ENCODE measurements around the gene RPS6KB1. TPM values are rescaled to one million over a fixed set of nuclear protein-coding genes. Genes with fewer than 3 reads are reported as not detected.
A peak's percentile ranks its signal among the peaks of the same experiment; 100 is the strongest.

RPS6KB1 gene
- total RNA-seq, 3 donors from 2014 or later: 40.3 to 62.3 (median 47.5) TPM

DNA sequence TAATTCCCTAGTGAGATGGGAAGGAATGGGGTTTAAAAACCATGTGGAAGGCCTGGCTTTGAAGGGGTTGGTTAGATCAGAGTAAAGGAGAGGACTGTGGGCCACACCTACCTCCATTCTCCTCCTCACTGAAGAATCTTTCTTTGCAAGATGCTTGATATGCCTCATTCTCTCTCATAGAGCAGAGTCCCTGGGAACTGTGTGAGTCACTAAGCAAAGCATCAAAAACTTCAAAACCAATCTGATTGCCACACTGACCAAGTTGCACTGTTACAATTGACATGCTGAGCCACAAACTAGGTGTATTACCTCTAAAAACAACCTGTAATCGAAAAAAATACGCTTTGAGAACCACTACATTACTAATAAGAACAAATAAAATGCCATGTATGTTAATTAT, 2.2 kb upstream of the RPS6KB1 start:
- intact Hi-C loops (cut with DNase I; ENCODE audit: low total_unique reads): loop anchor here (10.0 kb wide), 1 partner anchor 1604 kb away; no protein-coding TSS in a partner anchor
- TF ChIP-seq POLR2AphosphoS5 (IDR thresholded peaks at IDR 0.05) (no peak), CTCF (IDR thresholded peaks at IDR 0.05) (no peak), POLR2A (IDR thresholded peaks at IDR 0.05) (no peak)

DNA sequence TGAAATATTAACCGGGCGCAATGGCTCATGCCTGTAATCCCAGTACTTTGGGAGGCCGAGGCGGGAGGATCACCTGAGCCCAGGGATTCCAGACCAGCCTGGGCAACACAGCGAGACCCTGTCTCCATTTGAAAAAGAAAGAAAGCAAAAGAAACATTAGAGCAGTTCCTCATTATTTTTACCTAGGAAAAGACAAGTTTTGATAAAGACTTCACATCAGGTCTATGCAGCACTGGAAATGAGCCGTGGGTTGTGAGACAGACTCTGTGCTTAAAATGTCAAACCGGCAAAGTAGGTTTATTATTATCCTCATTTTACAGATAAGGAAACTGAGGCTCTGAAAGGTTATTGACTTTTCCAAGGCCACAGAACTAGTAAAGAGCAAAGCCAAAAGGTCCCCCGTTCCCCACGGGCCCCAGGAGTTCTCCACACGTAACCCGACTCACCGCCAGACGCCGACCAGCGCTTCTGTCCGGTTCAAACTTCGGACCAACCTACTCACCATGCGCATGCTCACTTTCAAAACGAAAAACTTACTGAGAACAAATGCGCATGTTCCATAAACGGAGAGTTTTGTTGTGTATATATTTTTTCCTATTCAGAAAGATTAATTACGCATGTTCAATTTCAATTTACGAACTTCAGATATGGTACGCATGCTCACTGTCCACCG, 534 bp upstream of the RPS6KB1 start:
- peaks cover 0 to 10% of the 10 kb centered on the region in 2 donors for H3K4me1 ChIP-seq
- intact Hi-C loops (cut with DNase I; ENCODE audit: low total_unique reads): loop anchor here (10.0 kb wide), 1 partner anchor 1602 kb away; no protein-coding TSS in a partner anchor
- TF ChIP-seq CTCF (IDR thresholded peaks at IDR 0.05) (no peak), POLR2AphosphoS5 (IDR thresholded peaks at IDR 0.05) (no peak), POLR2A (IDR thresholded peaks at IDR 0.05) (no peak)
- peak overlapping the region; percentile 94 to 95 for H3K27ac ChIP-seq
- H3K9me3 ChIP-seq: no peaks in the 10 kb centered on the region
- peak in 1 of 2 donors; percentile 56 for DNase-seq (ENCODE audit: low spot score in 2 of 2)
- peak overlapping the region; percentile 89 to 99 (median 89) for H3K4me3 ChIP-seq
- H3K36me3 ChIP-seq: no peaks in the 10 kb centered on the region
- H3K27me3 ChIP-seq: no peaks in the 10 kb centered on the region

More for the DNA sequence above, 2.2 kb upstream of the RPS6KB1 start:
- Histone ChIP-seq H3K4me1 (peaks cover 0 to 6% of the 10 kb centered on the region in 2 donors), H3K9me3 (no peaks in the 10 kb centered on the region), H3K36me3 (no peaks in the 10 kb centered on the region), H3K4me3 (no peak overlapping the region), H3K27ac (no peak overlapping the region), H3K27me3 (no peaks in the 10 kb centered on the region)
- no peak for DNase-seq (ENCODE audit: low spot score in 2 of 2)

- Histone ChIP-seq H3K9me3 (no peaks in the 10 kb centered on the region), H3K27me3 (no peaks in the 10 kb centered on the region), H3K36me3 (no peaks in the 10 kb centered on the region), H3K4me1 (peaks cover 0 to 10% of the 10 kb centered on the region in 2 donors), H3K27ac (peak overlapping the region; percentile 94 to 95), H3K4me3 (peak overlapping the region; percentile 89 to 99 (median 89))
- TF ChIP-seq CTCF (IDR thresholded peaks at IDR 0.05) (no peak), POLR2A (IDR thresholded peaks at IDR 0.05) (no peak)
- no peak for DNase-seq (ENCODE audit: low spot score in 2 of 2)
- intact Hi-C loops (cut with DNase I; ENCODE audit: low total_unique reads): loop anchor here (10.0 kb wide), 1 partner anchor 1601 kb away; no protein-coding TSS in a partner anchor
Measured at GRCh38 chr17:59893676-59894100, 767 bp downstream of the RPS6KB1 start.

GRCh38 chr17:59897090-59897489, 4.2 kb downstream of the RPS6KB1 start:
- H3K36me3 ChIP-seq: no peaks in the 10 kb centered on the region
- H3K27ac ChIP-seq: no peak overlapping the region
- H3K27me3 ChIP-seq: no peaks in the 10 kb centered on the region
- peaks cover 0 to 4% of the 10 kb centered on the region in 2 donors for H3K4me1 ChIP-seq
- intact Hi-C loops (cut with DNase I; ENCODE audit: low total_unique reads): loop anchor here (10.0 kb wide), 1 partner anchor 1598 kb away; no protein-coding TSS in a partner anchor
- TF ChIP-seq POLR2A (IDR thresholded peaks at IDR 0.05): no peak
- TF ChIP-seq CTCF (IDR thresholded peaks at IDR 0.05): no peak
- no peak for TF ChIP-seq POLR2AphosphoS5 (IDR thresholded peaks at IDR 0.05)
- H3K4me3 ChIP-seq: no peak overlapping the region
- H3K9me3 ChIP-seq: no peaks in the 10 kb centered on the region
- no peak for DNase-seq (ENCODE audit: low spot score in 2 of 2)

DNA sequence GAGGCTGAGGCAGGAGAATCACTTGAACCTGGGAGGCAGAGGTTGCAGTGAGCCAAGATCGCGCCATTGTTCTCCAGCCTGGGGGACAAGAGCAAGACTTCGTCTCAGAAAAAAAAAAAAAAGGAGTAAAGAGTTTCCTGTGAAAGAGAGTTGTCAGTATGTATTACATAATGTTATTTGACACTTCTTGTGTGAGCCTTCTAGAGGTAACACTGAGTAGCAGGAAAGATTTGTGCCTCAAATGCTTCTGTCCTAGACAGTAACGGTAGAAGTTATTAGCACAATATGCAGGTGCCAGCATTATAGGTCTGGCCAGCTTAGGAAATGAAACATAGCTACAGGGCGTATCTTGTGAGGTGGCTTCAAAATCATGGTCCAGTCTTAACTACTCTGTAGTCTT, 6.2 kb downstream of the RPS6KB1 start:
- no peaks in the 10 kb centered on the region for H3K36me3 ChIP-seq
- peaks cover 0 to 4% of the 10 kb centered on the region in 2 donors for H3K4me1 ChIP-seq
- TF ChIP-seq POLR2A (IDR thresholded peaks at IDR 0.05): no peak
- peak in 1 of 3 donors; percentile 46 for TF ChIP-seq CTCF (IDR thresholded peaks at IDR 0.05)
- H3K27ac ChIP-seq: peak overlapping the region in 1 of 2 donors; percentile 52
- intact Hi-C loops (cut with DNase I; ENCODE audit: low total_unique reads): loop anchor here (10.0 kb wide), 1 partner anchor 1596 kb away; no protein-coding TSS in a partner anchor
- no peaks in the 10 kb centered on the region for H3K27me3 ChIP-seq
- peak in 1 of 2 donors; percentile 15 for DNase-seq (ENCODE audit: low spot score in 2 of 2)
- H3K4me3 ChIP-seq: no peak overlapping the region
- H3K9me3 ChIP-seq: no peaks in the 10 kb centered on the region
